C4-2B (cell line): Measurements from ENCODE around the gene RHOF.

Experiments
- H3K27ac ChIP-seq: fragments of 450-650 bp; 2 replicates; pipeline ENCODE4 v1.5.1; 2017
- ZFX ChIP-seq: fragments of 450-650 bp; IDR thresholded peaks from 2 replicates; pipeline ENCODE4 v1.6.1; 2017
- TF ChIP-seq, protein P1 (sequence below): fragments of 450-650 bp; conservative IDR thresholded peaks from 2 replicates; pipeline ENCODE4 v1.5.1; 2017; ENCODE audit warnings: mild to moderate bottlenecking

The RHOF gene

DNA sequence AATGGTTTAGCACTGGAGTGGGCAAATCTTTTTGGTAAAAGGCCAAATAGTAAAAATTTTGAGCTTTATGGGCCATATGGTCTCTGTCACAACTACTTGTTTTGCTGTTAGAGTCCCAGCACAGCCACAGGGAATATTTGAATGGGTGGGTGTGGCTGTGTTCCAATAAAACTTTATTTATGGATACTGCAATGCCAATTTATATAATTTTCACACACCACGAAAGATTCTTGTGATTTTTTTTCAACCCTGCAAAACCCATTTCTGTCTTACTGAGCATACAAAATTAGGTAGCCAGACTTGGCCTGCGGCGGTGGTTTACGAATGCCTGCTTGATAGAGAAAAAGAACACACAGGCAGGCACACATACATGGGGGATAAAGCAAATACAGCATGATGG lies 52.6 kb downstream of the RHOF start:
- no peak for TF ChIP-seq ZFX
- TF ChIP-seq, protein P1, sequence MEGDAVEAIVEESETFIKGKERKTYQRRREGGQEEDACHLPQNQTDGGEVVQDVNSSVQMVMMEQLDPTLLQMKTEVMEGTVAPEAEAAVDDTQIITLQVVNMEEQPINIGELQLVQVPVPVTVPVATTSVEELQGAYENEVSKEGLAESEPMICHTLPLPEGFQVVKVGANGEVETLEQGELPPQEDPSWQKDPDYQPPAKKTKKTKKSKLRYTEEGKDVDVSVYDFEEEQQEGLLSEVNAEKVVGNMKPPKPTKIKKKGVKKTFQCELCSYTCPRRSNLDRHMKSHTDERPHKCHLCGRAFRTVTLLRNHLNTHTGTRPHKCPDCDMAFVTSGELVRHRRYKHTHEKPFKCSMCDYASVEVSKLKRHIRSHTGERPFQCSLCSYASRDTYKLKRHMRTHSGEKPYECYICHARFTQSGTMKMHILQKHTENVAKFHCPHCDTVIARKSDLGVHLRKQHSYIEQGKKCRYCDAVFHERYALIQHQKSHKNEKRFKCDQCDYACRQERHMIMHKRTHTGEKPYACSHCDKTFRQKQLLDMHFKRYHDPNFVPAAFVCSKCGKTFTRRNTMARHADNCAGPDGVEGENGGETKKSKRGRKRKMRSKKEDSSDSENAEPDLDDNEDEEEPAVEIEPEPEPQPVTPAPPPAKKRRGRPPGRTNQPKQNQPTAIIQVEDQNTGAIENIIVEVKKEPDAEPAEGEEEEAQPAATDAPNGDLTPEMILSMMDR = no peak
- H3K27ac ChIP-seq = no peak overlapping the region

DNA sequence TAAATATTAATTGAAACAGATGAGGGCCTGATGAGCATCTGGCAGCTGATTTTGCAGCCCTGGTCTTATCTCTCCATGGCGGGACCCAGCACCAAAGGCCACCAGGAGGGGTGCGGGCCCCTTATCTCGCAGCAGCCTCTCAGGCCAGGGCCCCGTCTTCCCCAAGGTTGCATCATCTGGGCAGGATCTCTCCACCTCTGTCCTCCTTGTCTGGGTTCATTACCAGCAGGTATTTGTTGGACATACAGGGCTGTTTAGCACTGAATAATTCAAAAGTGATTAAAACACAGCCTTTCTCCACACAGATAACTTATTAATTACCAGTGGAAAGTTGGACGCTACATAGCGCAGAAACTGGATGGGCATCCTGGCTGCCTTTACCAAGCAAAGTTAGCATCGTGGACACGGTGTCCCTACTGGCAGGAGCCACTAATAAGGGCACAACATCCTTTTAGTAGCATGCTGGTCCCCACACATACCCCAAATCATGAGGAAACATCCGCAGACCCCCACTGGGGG lies 55.1 kb downstream of the RHOF start:
- TF ChIP-seq, protein P1 = no peak
- TF ChIP-seq ZFX = no peak
- no peak overlapping the region for H3K27ac ChIP-seq

DNA sequence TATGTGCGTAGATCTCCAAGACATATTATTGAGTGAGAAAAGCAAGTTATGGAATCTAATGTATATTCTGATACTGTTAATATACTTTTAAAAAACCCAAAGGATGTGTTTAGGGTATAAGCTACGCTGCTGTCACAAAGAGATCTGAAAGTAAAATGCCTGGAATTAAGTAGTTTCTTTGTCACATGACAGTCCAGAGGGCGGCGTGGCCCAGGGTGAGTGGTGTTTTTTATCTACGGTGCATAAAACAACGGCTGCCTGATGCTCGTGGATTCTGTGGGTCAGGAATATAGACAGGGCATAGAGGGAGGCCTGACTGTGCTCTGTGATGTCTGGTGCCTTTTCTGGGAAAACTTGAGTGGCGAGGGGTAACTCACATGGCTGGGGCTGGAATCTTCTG lies 59.6 kb downstream of the RHOF start:
- no peak for TF ChIP-seq ZFX
- TF ChIP-seq, protein P1 = no peak
- no peak overlapping the region for H3K27ac ChIP-seq

DNA sequence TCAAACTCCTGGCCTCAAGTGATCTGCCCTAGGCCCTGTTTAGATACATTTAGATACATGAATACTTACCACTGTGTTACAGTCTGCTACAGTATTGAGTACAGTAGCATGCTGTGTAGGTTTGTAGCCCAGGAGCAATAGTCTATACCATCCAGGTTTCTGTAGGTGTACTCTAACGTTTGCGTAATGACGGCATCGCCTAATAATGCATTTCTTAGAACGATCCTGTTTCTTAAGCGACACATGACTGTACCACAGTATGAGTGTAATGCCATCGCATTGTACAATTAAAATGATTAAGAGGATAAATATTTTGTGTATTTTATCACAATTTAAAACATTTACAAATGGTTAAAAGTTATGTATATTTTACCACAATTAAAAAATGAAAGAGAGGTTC lies 62.0 kb downstream of the RHOF start:
- TF ChIP-seq, protein P1 = no peak
- TF ChIP-seq ZFX = no peak
- H3K27ac ChIP-seq = no peak overlapping the region

DNA sequence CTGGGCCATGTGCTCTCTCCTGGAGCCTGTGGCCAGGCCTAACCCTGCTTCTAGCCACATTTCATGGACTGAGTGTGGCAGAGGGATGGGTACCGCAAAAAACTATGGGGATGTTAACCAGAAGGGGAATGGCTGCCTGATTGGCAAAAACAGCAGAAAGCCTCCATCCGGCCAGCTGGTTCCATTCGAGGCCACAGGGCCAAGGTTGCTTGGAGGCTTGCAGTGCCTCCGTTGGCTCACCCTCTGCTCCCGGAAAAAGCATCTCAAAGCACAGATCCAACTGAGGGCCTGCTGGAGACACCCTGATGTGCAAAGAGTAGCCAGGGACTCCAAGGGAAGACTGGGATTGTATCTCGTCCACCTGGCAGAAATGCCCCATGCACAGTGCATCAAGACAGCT lies 64.5 kb downstream of the RHOF start:
- no peak overlapping the region for H3K27ac ChIP-seq
- TF ChIP-seq, protein P1 = no peak
- no peak for TF ChIP-seq ZFX
